ENCODE measurements around the gene LDLRAD4. TPM values are rescaled to one million over a fixed set of nuclear protein-coding genes. Genes with fewer than 3 reads are reported as not detected.

LDLRAD4 gene
- total RNA-seq, 1 donor from 2014 or later, result 63.4 TPM

Small RNA genes within 50 kb of the gene (small RNA-seq; reads per million reads assigned to genes)
- gene MIR4526 (ENCODE audit: low replicate concordance) (not detected), gene MIR5190 (ENCODE audit: low replicate concordance) (not detected)

Other genes starting within 250 kb of the LDLRAD4 start
- gene CEP192, start 227.4 kb upstream of the LDLRAD4 start, total RNA-seq, result 36.9 TPM